Dendritic cell treated with granulocyte-macrophage colony-stimulating factor and Interleukin-4, amounts not matched to agents 40 ng/mL and 50 ng/mL, for 4 days (primary cell): ENCODE measurements around the gene ERBIN.
"Not testable (repeated sequence)": the region's sequence is repeated elsewhere in the genome, so short reads cannot be mapped to it uniquely, and the experiment has no call there.

Experiments used
- H3K27ac Mint-ChIP-seq: one replicate; pipeline ENCODE4 v1.8.0; 2022; ENCODE audit warnings: mild to moderate bottlenecking, mixed read lengths
- H3K27me3 Mint-ChIP-seq: one replicate; pipeline ENCODE4 v1.8.0; 2022; ENCODE audit warnings: mild to moderate bottlenecking, mixed read lengths
- H3K36me3 Mint-ChIP-seq: one replicate; pipeline ENCODE4 v1.8.0; 2022; ENCODE audit warnings: low read depth, mixed read lengths
- H3K4me1 Mint-ChIP-seq: one replicate; pipeline ENCODE4 v1.8.0; 2022; ENCODE audit warnings: low read depth, mixed read lengths
- H3K4me3 Mint-ChIP-seq: one replicate; pipeline ENCODE4 v1.8.0; 2022; ENCODE audit warnings: mild to moderate bottlenecking, moderate library complexity, mixed read lengths
- H3K9me3 Mint-ChIP-seq: one replicate; pipeline ENCODE4 v1.8.0; 2022; ENCODE audit warnings: mixed read lengths
- intact Hi-C: fragments of 100-400 bp; cut with micrococcal nuclease; formaldehyde crosslinking; loops from one replicate; pipeline ENCODE4 v1.15.0; 2022

Gene ERBIN

GRCh38 chr5:65926276-65926783 is at the start of gene ERBIN:
Gene ERBIN (plus strand): TSS chr5:65926575. CDS start chr5:65992719, 66,144 bp downstream.
- peaks cover 32% of the 10 kb centered on the region for H3K4me1 Mint-ChIP-seq
- peaks cover 9% of the 10 kb centered on the region for H3K27me3 Mint-ChIP-seq
- H3K4me3 Mint-ChIP-seq = peak within 1 kb of the TSS; percentile 99
- peak within 1 kb of the TSS; percentile 100 for H3K27ac Mint-ChIP-seq
- H3K9me3 Mint-ChIP-seq = no peaks in the 10 kb centered on the region
- intact Hi-C loops = loop anchor here (2.0 to 10.0 kb wide), 4 partner anchors 102 to 216 kb away; partner anchors contain the start of genes NLN, SGTB and SREK1
- peaks cover 37% of the 10 kb centered on the region for H3K36me3 Mint-ChIP-seq

- no peak overlapping the region for H3K27ac Mint-ChIP-seq
- intact Hi-C loops = no loop called here
- H3K4me1 Mint-ChIP-seq = peaks cover 6% of the 10 kb centered on the region
- H3K4me3 Mint-ChIP-seq = no peak overlapping the region
- no peaks in the 10 kb centered on the region for H3K27me3 Mint-ChIP-seq
- H3K9me3 Mint-ChIP-seq = peaks cover 9% of the 10 kb centered on the region
- no peaks in the 10 kb centered on the region for H3K36me3 Mint-ChIP-seq
These were observed 49.4 kb upstream of the ERBIN start for GRCh38 chr5:65876970-65877369.

- H3K27me3 Mint-ChIP-seq, H3K4me1 Mint-ChIP-seq, H3K4me3 Mint-ChIP-seq, H3K36me3 Mint-ChIP-seq, H3K27ac Mint-ChIP-seq, H3K9me3 Mint-ChIP-seq, intact Hi-C loops: not testable (repeated sequence)
These were observed 46.6 kb upstream of the ERBIN start for GRCh38 chr5:65879668-65880256.

- no peak overlapping the region for H3K4me3 Mint-ChIP-seq
- peaks cover 14% of the 10 kb centered on the region for H3K4me1 Mint-ChIP-seq
- no peak overlapping the region for H3K27ac Mint-ChIP-seq
- H3K27me3 Mint-ChIP-seq = no peaks in the 10 kb centered on the region
- intact Hi-C loops = no loop called here
- no peaks in the 10 kb centered on the region for H3K36me3 Mint-ChIP-seq
- peaks cover 9% of the 10 kb centered on the region for H3K9me3 Mint-ChIP-seq
These were observed 45.8 kb upstream of the ERBIN start for GRCh38 chr5:65880496-65881072.

GRCh38 chr5:65882278-65882677 is 44.1 kb upstream of the ERBIN start:
- intact Hi-C loops = no loop called here
- H3K36me3 Mint-ChIP-seq = no peaks in the 10 kb centered on the region
- peaks cover 9% of the 10 kb centered on the region for H3K4me1 Mint-ChIP-seq
- H3K27ac Mint-ChIP-seq = no peak overlapping the region
- H3K4me3 Mint-ChIP-seq = no peak overlapping the region
- H3K27me3 Mint-ChIP-seq = no peaks in the 10 kb centered on the region
- H3K9me3 Mint-ChIP-seq = peaks cover 2% of the 10 kb centered on the region

GRCh38 chr5:65883461-65883860 is 42.9 kb upstream of the ERBIN start:
- intact Hi-C loops = no loop called here
- Mint-ChIP-seq H3K4me3 (no peak overlapping the region), H3K27me3 (no peaks in the 10 kb centered on the region), H3K36me3 (no peaks in the 10 kb centered on the region), H3K27ac (no peak overlapping the region), H3K4me1 (peaks cover 9% of the 10 kb centered on the region), H3K9me3 (no peaks in the 10 kb centered on the region)

GRCh38 chr5:65886387-65886786 is 40.0 kb upstream of the ERBIN start:
- intact Hi-C loops = no loop called here
- no peak overlapping the region for H3K27ac Mint-ChIP-seq
- H3K27me3 Mint-ChIP-seq = no peaks in the 10 kb centered on the region
- peaks cover 9% of the 10 kb centered on the region for H3K4me1 Mint-ChIP-seq
- H3K4me3 Mint-ChIP-seq = no peak overlapping the region
- no peaks in the 10 kb centered on the region for H3K36me3 Mint-ChIP-seq
- H3K9me3 Mint-ChIP-seq = no peaks in the 10 kb centered on the region

GRCh38 chr5:65892024-65892423 is 34.4 kb upstream of the ERBIN start:
- H3K4me3 Mint-ChIP-seq, H3K27ac Mint-ChIP-seq, H3K36me3 Mint-ChIP-seq, H3K4me1 Mint-ChIP-seq, H3K27me3 Mint-ChIP-seq, H3K9me3 Mint-ChIP-seq, intact Hi-C loops: not testable (repeated sequence)

- Mint-ChIP-seq H3K4me1 (no peaks in the 10 kb centered on the region), H3K27ac (no peak overlapping the region), H3K9me3 (no peaks in the 10 kb centered on the region), H3K4me3 (no peak overlapping the region), H3K27me3 (no peaks in the 10 kb centered on the region), H3K36me3 (no peaks in the 10 kb centered on the region)
- intact Hi-C loops = no loop called here
These were observed 33.6 kb upstream of the ERBIN start for GRCh38 chr5:65892801-65893200.

- H3K27ac Mint-ChIP-seq = no peak overlapping the region
- intact Hi-C loops = no loop called here
These were observed 32.5 kb upstream of the ERBIN start for GRCh38 chr5:65893749-65894430.

GRCh38 chr5:65895891-65896290 is 30.5 kb upstream of the ERBIN start:
- H3K36me3 Mint-ChIP-seq = no peaks in the 10 kb centered on the region
- H3K27me3 Mint-ChIP-seq = no peaks in the 10 kb centered on the region
- no peaks in the 10 kb centered on the region for H3K9me3 Mint-ChIP-seq
- H3K27ac Mint-ChIP-seq = no peak overlapping the region
- H3K4me1 Mint-ChIP-seq = no peaks in the 10 kb centered on the region
- intact Hi-C loops = no loop called here
- H3K4me3 Mint-ChIP-seq = no peak overlapping the region

More at GRCh38 chr5:65893749-65894430, 32.5 kb upstream of the ERBIN start:
- H3K36me3 Mint-ChIP-seq = no peaks in the 10 kb centered on the region
- H3K4me3 Mint-ChIP-seq = no peak overlapping the region
- H3K4me1 Mint-ChIP-seq = no peaks in the 10 kb centered on the region
- H3K9me3 Mint-ChIP-seq = no peaks in the 10 kb centered on the region
- no peaks in the 10 kb centered on the region for H3K27me3 Mint-ChIP-seq

- Mint-ChIP-seq H3K27me3 (no peaks in the 10 kb centered on the region), H3K27ac (no peak overlapping the region), H3K36me3 (no peaks in the 10 kb centered on the region), H3K9me3 (no peaks in the 10 kb centered on the region), H3K4me1 (no peaks in the 10 kb centered on the region), H3K4me3 (no peak overlapping the region)
- intact Hi-C loops = no loop called here
These were observed 25.6 kb upstream of the ERBIN start for GRCh38 chr5:65900746-65901145.

- Mint-ChIP-seq H3K36me3 (no peaks in the 10 kb centered on the region), H3K4me1 (no peaks in the 10 kb centered on the region), H3K9me3 (no peaks in the 10 kb centered on the region), H3K27me3 (no peaks in the 10 kb centered on the region), H3K4me3 (no peak overlapping the region), H3K27ac (no peak overlapping the region)
- intact Hi-C loops = no loop called here
These were observed 24.3 kb upstream of the ERBIN start for GRCh38 chr5:65902104-65902503.

GRCh38 chr5:65903581-65903980 is 22.8 kb upstream of the ERBIN start:
- H3K27ac Mint-ChIP-seq = no peak overlapping the region
- H3K9me3 Mint-ChIP-seq = no peaks in the 10 kb centered on the region
- no peaks in the 10 kb centered on the region for H3K36me3 Mint-ChIP-seq
- intact Hi-C loops = no loop called here
- no peak overlapping the region for H3K4me3 Mint-ChIP-seq
- no peaks in the 10 kb centered on the region for H3K4me1 Mint-ChIP-seq
- H3K27me3 Mint-ChIP-seq = no peaks in the 10 kb centered on the region
